B cell (primary cell): ENCODE results near the gene DMXL2. TPM values are rescaled to one million over a fixed set of nuclear protein-coding genes. Genes with fewer than 3 reads are reported as not detected.

Experiments used
- ATAC-seq: fragments of 200-7000 bp; cut with Tn5 transposase; one replicate; pipeline ENCODE4 v1.10.0; 2021; ENCODE audit warnings: low read depth, mild to moderate bottlenecking, moderate number of reproducible peaks, moderate library complexity
- CTCF ChIA-PET: fragments of 350-600 bp; sonication (Branson Sonifier 250); formaldehyde crosslinking; loops from one replicate; lab custom pipeline; 2021; ENCODE audit warnings: antibody characterized with exemption, inconsistent platforms; lab: Charles Lee
- POLR2A ChIA-PET: fragments of 350-600 bp; sonication (Branson Sonifier 250); formaldehyde crosslinking; loops from one replicate; lab custom pipeline; 2021; ENCODE audit warnings: antibody characterized with exemption; lab: Charles Lee
- DNase-seq: peaks from one replicate; pipeline ENCODE4 v3.0.0; 2013
- H2AFZ ChIP-seq: 2 replicates; pipeline ENCODE4 v1.6.1; 2012; ENCODE audit warnings: mild to moderate bottlenecking, low read depth, low read length; ENCODE audit not compliant: insufficient read depth, poor library complexity, severe bottlenecking
- H3K27ac ChIP-seq, 2 donors: 1 replicate in 1 of 2; 2 replicates in 1 of 2; pipeline ENCODE4 v1.5.1; 2012 to 2013; ENCODE audit warnings: low read length in 2 of 2, mild to moderate bottlenecking in 2 of 2, moderate library complexity in 1 of 2
- H3K27me3 ChIP-seq, 4 experiments: fragments of 200-600 bp in 1 of 4; sonication (generic) in 1 of 4; replicated peaks in 1 of 4; 1 replicate in 2 of 4; 2 replicates in 2 of 4; pipeline versions ENCODE4 v1.6.1 to v1.7.0; 2013 to 2016; ENCODE audit warnings: low read length in 3 of 4, mild to moderate bottlenecking in 2 of 4, mixed read lengths in 1 of 4, moderate library complexity in 1 of 4; ENCODE audit not compliant: insufficient read depth in 4 of 4, control insufficient read depth in 3 of 4; ENCODE audit errors: control extremely low read depth in 1 of 4
- H3K36me3 ChIP-seq, 2 experiments: replicated peaks in 1 of 2; 1 replicate in 1 of 2; 2 replicates in 1 of 2; pipeline versions ENCODE4 v1.6.1 to v1.7.1; 2013; ENCODE audit warnings: low read length in 1 of 2; ENCODE audit not compliant: insufficient read depth in 2 of 2, control insufficient read depth in 1 of 2; ENCODE audit errors: control extremely low read depth in 1 of 2, extremely low read depth in 1 of 2
- H3K4me1 ChIP-seq, 2 donors: fragments of 200-600 bp in 1 of 2; sonication (generic) in 1 of 2; 1 replicate in 1 of 2; 2 replicates in 1 of 2; pipeline versions ENCODE4 v1.5.1 to v1.6.1; 2013 to 2017; ENCODE audit warnings: low read length in 2 of 2; ENCODE audit not compliant: control insufficient read depth in 2 of 2, insufficient read depth in 2 of 2
- H3K4me2 ChIP-seq: replicated peaks from 2 replicates; pipeline ENCODE3; 2012; ENCODE audit warnings: mild to moderate bottlenecking, low read depth, low read length; ENCODE audit not compliant: poor library complexity, severe bottlenecking
- H3K4me3 ChIP-seq, 5 experiments: fragments of 200-600 bp in 1 of 5; sonication (generic) in 1 of 5; 1 replicate in 3 of 5; 2 replicates in 2 of 5; pipeline versions ENCODE4 v1.5.1 to v1.7.0; 2011 to 2016; ENCODE audit warnings: low read length in 4 of 5, mild to moderate bottlenecking in 4 of 5, low read depth in 2 of 5, control low read depth in 1 of 5, moderate library complexity in 1 of 5; ENCODE audit not compliant: insufficient read depth in 1 of 5; ENCODE audit errors: control extremely low read depth in 1 of 5, extremely low read depth in 1 of 5
- H3K79me2 ChIP-seq: fragments of 200-600 bp; sonication (generic); one replicate; pipeline ENCODE4 v1.6.0; 2016; ENCODE audit warnings: low read length; ENCODE audit not compliant: control insufficient read depth, insufficient read depth
- H3K9ac ChIP-seq: fragments of 200-600 bp; sonication (generic); 2 replicates; pipeline ENCODE4 v1.6.1; 2017; ENCODE audit warnings: mild to moderate bottlenecking, low read length, moderate library complexity
- H3K9me3 ChIP-seq, 3 donors: one replicate each; pipeline versions ENCODE4 v1.6.1 to v1.7.1; 2013; ENCODE audit warnings: low read length in 2 of 3; ENCODE audit not compliant: control insufficient read depth in 2 of 3, insufficient read depth in 1 of 3; ENCODE audit errors: control extremely low read depth in 1 of 3
- H4K20me1 ChIP-seq: 2 replicates; pipeline ENCODE4 v1.6.0; 2012; ENCODE audit warnings: mild to moderate bottlenecking, low read length; ENCODE audit not compliant: insufficient read depth, control insufficient read depth, poor library complexity, severe bottlenecking
- H3K27ac Mint-ChIP-seq: one replicate; pipeline ENCODE4 v1.8.0; 2021; ENCODE audit warnings: mixed read lengths
- H3K27me3 Mint-ChIP-seq: one replicate; pipeline ENCODE4 v1.8.0; 2021; ENCODE audit warnings: mixed read lengths
- H3K4me1 Mint-ChIP-seq: one replicate; pipeline ENCODE4 v1.8.0; 2021; ENCODE audit warnings: mixed read lengths
- H3K4me3 Mint-ChIP-seq: one replicate; pipeline ENCODE4 v1.8.0; 2021; ENCODE audit warnings: mixed read lengths
- H3K9me3 Mint-ChIP-seq: one replicate; pipeline ENCODE4 v1.8.0; 2022; ENCODE audit warnings: mixed read lengths; ENCODE audit not compliant: insufficient read depth
- EZH2 ChIP-seq: IDR thresholded peaks from 2 replicates; pipeline ENCODE4 v1.6.1; 2012; ENCODE audit warnings: borderline replicate concordance, low read depth, mild to moderate bottlenecking, moderate library complexity, low read length; ENCODE audit not compliant: insufficient read depth, poor library complexity, severe bottlenecking
- WGBS: methylation state at CpG from one replicate; pipeline ENCODE4 v1.1.5; 2013; ENCODE audit warnings: missing lambda C conversion rate; ENCODE audit not compliant: insufficient coverage; 5-methylcytosine and 5-hydroxymethylcytosine counted together
- intact Hi-C: fragments of 100-400 bp; cut with micrococcal nuclease; formaldehyde crosslinking; loops from one replicate; pipeline ENCODE4 v1.10.0; 2022
- polyA plus RNA-seq: library from polyadenylated mRNA; depleted of rRNA; stranded (reverse); fragments of >200 nt; gene quantifications from 2 replicates; pipeline ENCODE4 v1.2.3, GENCODE V29; 2012
- total RNA-seq, 2 donors: library from RNA; stranded (reverse); fragments of 120-200 nt in 1 of 2; gene quantifications; 1 replicate in 1 of 2; 2 replicates in 1 of 2; pipeline versions ENCODE4 v1.2.3 to v1.2.4, GENCODE V29; 2013 to 2022
- TF ChIP-seq, protein P1 (sequence below): fragments of 200-600 bp; IDR thresholded peaks from one replicate; pipeline ENCODE4 v1.8.0; 2022; ENCODE audit warnings: antibody characterized with exemption, mild to moderate bottlenecking

The DMXL2 gene
- total and polyA plus RNA-seq, 2 donors (not counting 1 experiment from before 2014, with no cell fraction given) = 1.4 to 5.6 TPM

DNA sequence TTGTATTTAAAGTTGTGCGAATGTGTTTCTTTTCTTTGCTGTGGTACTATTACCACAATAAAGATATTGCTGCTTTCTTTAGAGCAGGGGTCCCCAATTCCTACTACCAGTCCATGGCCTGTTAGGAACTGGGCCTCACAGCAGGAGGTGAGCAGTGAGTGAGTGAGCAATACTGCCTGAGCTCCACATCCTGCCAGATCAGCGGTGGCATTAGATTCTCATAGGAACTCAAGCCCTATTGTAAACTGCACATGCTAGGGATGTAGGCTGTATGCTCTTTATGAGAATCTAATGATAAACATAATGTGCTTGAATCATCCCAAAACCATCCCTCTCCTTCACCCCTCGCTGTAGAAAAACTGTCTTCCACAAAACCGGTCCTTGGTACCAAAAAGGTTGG, 41.6 kb downstream of the DMXL2 start:
- TF ChIP-seq, protein P1, sequence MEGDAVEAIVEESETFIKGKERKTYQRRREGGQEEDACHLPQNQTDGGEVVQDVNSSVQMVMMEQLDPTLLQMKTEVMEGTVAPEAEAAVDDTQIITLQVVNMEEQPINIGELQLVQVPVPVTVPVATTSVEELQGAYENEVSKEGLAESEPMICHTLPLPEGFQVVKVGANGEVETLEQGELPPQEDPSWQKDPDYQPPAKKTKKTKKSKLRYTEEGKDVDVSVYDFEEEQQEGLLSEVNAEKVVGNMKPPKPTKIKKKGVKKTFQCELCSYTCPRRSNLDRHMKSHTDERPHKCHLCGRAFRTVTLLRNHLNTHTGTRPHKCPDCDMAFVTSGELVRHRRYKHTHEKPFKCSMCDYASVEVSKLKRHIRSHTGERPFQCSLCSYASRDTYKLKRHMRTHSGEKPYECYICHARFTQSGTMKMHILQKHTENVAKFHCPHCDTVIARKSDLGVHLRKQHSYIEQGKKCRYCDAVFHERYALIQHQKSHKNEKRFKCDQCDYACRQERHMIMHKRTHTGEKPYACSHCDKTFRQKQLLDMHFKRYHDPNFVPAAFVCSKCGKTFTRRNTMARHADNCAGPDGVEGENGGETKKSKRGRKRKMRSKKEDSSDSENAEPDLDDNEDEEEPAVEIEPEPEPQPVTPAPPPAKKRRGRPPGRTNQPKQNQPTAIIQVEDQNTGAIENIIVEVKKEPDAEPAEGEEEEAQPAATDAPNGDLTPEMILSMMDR = no peak
- TF ChIP-seq EZH2 = no peak
- ChIA-PET CTCF (no interaction called here), POLR2A (no interaction called here)
- Mint-ChIP-seq H3K27me3 (no peaks in the 10 kb centered on the region), H3K27ac (no peak overlapping the region), H3K4me3 (no peak overlapping the region), H3K4me1 (no peaks in the 10 kb centered on the region), H3K9me3 (peaks cover 3% of the 10 kb centered on the region)
- no peaks in the 10 kb centered on the region for H4K20me1 ChIP-seq
- 94% methylated on average over 2 of the region's 4 CpGs for WGBS
- H3K27me3 ChIP-seq = no peaks in the 10 kb centered on the region
- ATAC-seq (no peak), DNase-seq (no peak)
- H3K4me2 ChIP-seq = no peak overlapping the region
- no peaks in the 10 kb centered on the region for H3K9me3 ChIP-seq
- intact Hi-C loops = no loop called here
- H3K9ac ChIP-seq = no peak overlapping the region
- H2AFZ ChIP-seq = no peak overlapping the region
- no peaks in the 10 kb centered on the region for H3K4me1 ChIP-seq
- no peak overlapping the region for H3K27ac ChIP-seq
- H3K4me3 ChIP-seq = no peak overlapping the region
- H3K36me3 ChIP-seq = no peaks in the 10 kb centered on the region
- no peaks in the 10 kb centered on the region for H3K79me2 ChIP-seq

DNA sequence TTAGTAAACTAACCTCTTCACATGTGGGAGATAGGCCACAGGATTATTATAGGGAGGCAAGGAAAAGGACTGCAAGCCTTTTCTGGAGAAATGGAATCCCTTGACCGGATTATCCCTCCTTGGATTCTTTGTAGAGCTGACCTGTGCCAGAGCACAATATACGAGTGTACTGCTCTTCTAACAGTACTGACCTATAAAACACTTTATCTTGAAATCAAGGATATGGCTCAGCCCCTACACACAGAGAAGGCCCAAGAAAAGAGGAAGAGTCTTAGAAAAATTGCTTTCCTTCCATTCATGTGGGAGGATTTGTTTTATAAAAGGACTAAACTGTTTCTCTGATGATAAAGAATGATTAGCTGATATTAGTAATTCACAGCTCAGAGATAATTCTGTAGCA, 42.2 kb downstream of the DMXL2 start:
- DNase-seq (no peak), ATAC-seq (no peak)
- no peaks in the 10 kb centered on the region for H3K79me2 ChIP-seq
- no peaks in the 10 kb centered on the region for H3K27me3 Mint-ChIP-seq
- ChIA-PET POLR2A (no interaction called here), CTCF (no interaction called here)
- H3K9ac ChIP-seq = no peak overlapping the region
- H3K9me3 Mint-ChIP-seq = peaks cover 3% of the 10 kb centered on the region
- intact Hi-C loops = no loop called here
- H2AFZ ChIP-seq = no peak overlapping the region
- no peaks in the 10 kb centered on the region for H3K4me1 ChIP-seq
- H3K4me2 ChIP-seq = no peak overlapping the region
- no peaks in the 10 kb centered on the region for H3K36me3 ChIP-seq
- no peak overlapping the region for H3K4me3 Mint-ChIP-seq
- H4K20me1 ChIP-seq = no peaks in the 10 kb centered on the region
- H3K27me3 ChIP-seq = no peaks in the 10 kb centered on the region
- no peaks in the 10 kb centered on the region for H3K4me1 Mint-ChIP-seq
- H3K4me3 ChIP-seq = no peak overlapping the region
- H3K27ac Mint-ChIP-seq = no peak overlapping the region
- H3K27ac ChIP-seq = no peak overlapping the region
- 100% methylated on average over 1 of the region's 2 CpGs for WGBS
- TF ChIP-seq EZH2 = no peak
- TF ChIP-seq, protein P1 = no peak
- H3K9me3 ChIP-seq = no peaks in the 10 kb centered on the region
